Activated CD8-positive, alpha-beta memory T cell treated with anti-CD3 and anti-CD28 coated beads, Interleukin-2, amount 50 U/mL, for 1 hour (primary cell): ENCODE measurements around the gene SLC35B1.

Experiments
- DNase-seq: peaks from one replicate; pipeline ENCODE4 v3.0.0-alpha.2; 2020; ENCODE audit errors: extremely low read depth

SLC35B1 gene

DNA sequence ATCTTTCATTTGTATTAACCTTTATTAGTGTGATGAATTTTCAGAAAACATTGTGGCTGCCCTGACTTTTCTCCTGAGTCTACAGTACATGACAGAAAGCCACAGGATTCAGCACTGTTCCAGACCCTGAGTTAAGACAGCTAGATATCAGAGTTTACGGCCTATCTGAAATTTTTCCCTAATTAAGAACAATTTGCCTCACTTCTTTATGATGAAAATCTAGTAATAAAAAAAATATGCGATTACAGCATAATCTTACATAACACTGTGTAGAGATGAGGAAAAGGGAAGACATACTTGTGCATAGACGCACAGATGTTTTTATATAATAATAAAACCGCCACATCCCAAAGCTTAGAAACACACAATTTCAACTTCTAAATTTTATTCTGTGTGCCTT, 37.1 kb downstream of the SLC35B1 start:
- DNase-seq: no peak

DNA sequence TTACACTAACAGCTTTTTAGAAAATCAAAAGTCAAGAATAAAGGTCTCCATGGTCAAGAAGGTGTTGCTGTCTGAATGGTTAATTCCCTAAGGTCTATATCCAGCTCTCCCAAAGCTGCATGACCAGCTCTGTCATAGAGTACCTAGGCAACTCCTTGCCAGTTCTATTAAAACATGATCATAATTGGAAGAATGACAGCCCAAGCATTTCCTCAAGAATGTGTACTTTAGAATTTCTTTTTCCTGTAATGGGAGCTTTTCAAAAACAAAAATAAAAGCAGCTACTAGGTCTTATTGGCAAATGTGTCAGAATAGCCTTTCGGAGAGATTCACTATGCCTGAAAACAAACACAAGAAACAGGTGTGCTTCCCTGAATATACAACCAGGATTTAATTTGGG, 37.8 kb downstream of the SLC35B1 start:
- no peak for DNase-seq

DNA sequence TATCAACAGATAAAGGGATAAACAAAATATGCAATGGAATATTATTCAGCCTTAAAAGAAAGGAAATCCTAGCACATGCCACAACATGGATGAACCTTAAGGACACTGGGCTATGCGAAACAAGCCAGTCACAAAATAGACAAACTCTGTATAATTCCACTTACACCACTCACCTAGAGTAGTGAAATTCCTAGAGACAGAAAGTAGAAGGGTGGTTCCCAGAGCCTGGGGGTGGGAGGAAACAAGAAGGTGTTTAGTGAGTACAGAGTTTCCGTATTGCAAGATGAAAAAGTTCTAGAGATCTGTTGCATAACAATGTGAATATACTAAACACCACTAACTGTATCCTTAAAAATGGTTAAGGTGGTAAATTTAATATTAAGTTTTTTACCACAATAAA, 39.9 kb downstream of the SLC35B1 start:
- no peak for DNase-seq

DNA sequence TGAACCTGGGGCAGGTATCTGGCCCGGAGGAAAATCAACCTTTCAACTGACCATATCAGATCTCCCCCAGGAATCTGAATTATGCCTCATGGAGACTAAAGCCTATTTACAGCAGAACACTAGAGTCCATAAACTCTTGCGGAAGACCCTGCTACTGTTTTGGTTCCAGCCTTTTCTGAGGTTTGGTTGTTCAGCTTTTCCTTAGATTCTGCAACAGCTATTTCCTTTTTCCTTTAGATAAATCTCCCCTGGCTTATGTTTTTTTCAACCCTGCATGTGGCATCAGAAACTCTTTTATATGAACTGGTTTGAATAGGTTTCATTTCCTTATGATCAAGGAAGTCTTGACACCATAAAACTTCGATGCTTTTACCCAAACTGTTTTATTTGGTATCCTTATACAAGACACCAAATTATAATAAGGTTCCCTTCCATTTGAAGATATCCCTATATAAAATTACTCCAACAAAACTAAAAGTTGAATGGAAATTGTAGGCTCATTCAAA, 43.0 kb downstream of the SLC35B1 start:
- no peak for DNase-seq

DNA sequence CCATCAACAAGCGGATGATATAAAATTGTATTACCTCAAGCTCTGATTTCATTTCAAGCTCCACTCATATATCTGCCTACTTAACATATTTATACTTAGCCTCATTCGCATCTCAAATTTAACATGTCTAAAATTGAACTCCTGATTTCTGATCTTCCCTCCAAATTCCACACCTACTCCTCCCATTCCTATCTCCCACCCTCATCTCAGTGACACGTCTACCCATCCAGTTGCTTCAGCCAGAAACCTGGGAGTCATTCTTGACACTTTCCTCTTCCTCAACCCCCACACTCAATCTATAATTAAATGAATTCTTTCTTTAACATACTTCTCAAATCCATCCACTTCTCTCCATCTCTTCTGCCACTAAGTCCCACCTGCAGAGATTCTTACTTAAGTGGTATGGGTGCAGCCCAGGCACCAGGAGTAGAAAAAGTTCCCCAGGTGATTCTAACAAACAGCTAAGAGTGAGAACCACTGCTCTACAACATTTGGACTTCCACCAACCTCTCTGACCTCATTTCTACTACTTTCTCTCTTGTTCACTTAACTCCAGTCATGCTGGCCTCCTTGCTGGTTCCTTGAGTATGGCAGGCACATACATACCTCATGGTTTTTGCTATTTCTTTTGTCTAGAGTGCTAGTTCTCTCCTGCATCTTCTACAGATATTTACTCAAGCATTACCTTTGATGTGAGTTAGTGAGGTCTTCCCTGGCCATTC, 47.9 kb downstream of the SLC35B1 start:
- no peak for DNase-seq

DNA sequence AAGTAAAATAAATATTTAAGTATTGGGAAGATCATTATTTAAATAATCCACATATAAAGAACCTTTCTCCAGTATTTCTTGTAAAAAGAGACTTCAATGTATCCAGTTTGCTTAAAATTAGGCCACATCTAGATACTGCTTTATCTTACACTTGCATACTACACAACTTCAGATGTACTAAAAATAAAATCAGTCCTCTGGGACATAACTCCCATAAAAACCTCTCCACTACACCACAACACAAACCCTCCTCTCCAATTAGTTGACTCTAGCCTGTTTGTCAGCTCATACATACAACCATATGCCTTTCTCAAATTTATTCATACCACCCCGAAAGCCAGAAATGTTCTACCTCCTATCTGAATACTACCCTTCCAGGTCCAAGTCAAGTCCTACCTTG, 51.5 kb downstream of the SLC35B1 start:
- no peak for DNase-seq
